Spinal cord (tissue), 10 donors: ENCODE data around the gene VWA3A. TPM values are rescaled to one million over a fixed set of nuclear protein-coding genes. Genes with fewer than 3 reads are reported as not detected.
A peak's percentile ranks its signal among the peaks of the same experiment; 100 is the strongest.

Source experiments
- DNase-seq, 6 donors: peaks; one replicate each; pipeline versions ENCODE4 v3.0.0 to v3.0.0-alpha.2; 2013 to 2015; ENCODE audit warnings: low spot score in 6 of 6, low read depth in 4 of 6
- H3K27ac ChIP-seq: one replicate; pipeline ENCODE4 v1.5.1; 2013; ENCODE audit warnings: low read depth, low read length, control low read depth
- H3K27me3 ChIP-seq: one replicate; pipeline ENCODE4 v1.6.1; 2013; ENCODE audit warnings: low read length; ENCODE audit not compliant: control insufficient read depth, insufficient read depth
- H3K36me3 ChIP-seq: one replicate; pipeline ENCODE4 v1.6.1; 2013; ENCODE audit warnings: low read length; ENCODE audit not compliant: control insufficient read depth, insufficient read depth
- H3K4me1 ChIP-seq: one replicate; pipeline ENCODE4 v1.6.1; 2013; ENCODE audit warnings: low read length; ENCODE audit not compliant: control insufficient read depth, insufficient read depth
- H3K4me3 ChIP-seq: one replicate; pipeline ENCODE4 v1.5.1; 2013; ENCODE audit warnings: low read depth, low read length, control low read depth
- H3K9me3 ChIP-seq: one replicate; pipeline ENCODE4 v1.6.1; 2013; ENCODE audit warnings: low read length; ENCODE audit not compliant: control insufficient read depth, insufficient read depth
- WGBS: methylation state at CpG from one replicate; pipeline ENCODE4 v1.1.5; 2013; ENCODE audit warnings: missing lambda C conversion rate; ENCODE audit not compliant: insufficient coverage; 5-methylcytosine and 5-hydroxymethylcytosine counted together
- polyA plus RNA-seq, 2 donors: library from polyadenylated mRNA; unstranded; fragments of 120-200 nt; gene quantifications; one replicate each; pipeline ENCODE4 v1.2.1, GENCODE V29; 2013; ENCODE audit not compliant: insufficient read length in 2 of 2
- total RNA-seq, 2 donors: library from RNA; depleted of rRNA in 1 of 2; stranded (reverse); fragments of 120-200 nt in 1 of 2; fragments of >200 nt in 1 of 2; gene quantifications; one replicate each; pipeline versions ENCODE4 v1.2.3 to v1.2.4, GENCODE V29; 2013 to 2014
- donor health status: healthy.

VWA3A gene
- total and polyA plus RNA-seq, 4 donors: 4.6 to 22.5 (median 20.2) TPM

DNA sequence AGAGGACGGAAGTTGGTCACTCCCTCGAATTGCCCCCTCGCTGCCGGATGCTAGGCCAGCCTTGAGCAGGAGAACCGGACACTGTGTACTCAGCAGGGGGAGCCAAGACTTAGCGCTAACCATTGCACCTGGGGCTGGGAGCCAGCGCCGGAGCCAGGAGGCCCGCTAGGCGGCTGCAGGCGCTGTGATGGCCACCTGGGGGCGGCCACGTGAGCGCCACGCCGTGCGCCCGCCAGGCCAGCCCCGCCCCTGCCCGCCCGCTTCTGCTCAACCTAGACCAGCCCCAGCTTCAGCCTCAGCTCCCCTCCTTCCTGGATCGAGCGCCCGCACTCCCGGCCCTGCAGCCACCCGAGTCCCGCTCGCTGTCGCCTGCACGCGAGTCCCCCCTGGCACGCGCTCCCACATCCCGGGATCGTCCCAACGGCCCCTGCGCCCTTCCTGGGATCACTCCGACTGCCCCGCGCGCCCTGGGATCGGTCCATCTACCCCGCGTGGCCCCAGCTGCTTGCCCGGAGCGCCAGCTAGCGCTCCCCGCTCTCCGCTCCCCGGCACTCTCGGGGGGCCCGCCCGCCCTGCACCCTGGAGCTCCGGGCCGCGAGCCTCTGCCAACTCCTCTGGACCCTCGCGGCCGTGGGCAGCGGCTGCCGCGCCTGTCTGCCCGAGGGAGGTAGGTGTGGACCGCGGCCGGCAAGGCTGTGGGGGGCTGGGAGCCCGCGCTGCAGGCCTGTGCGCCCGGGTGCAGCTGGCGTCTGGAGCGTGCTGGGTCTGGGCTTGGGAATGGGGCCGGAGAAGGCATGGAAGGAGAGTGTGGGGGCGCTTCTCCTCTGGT, 113.9 kb downstream of the VWA3A start, which contains the start of gene EEF2K:
EEF2K (plus strand) TSS at position 266 of the 829 bp plus-strand sequence. CDS start 19,452 bp downstream, outside the sequence.
- DNase-seq: peak in 4 of 6 donors; percentile 71 to 94 (median 86)
- Histone ChIP-seq H3K36me3 (no peaks in the 10 kb centered on the region), H3K9me3 (no peaks in the 10 kb centered on the region), H3K27me3 (no peaks in the 10 kb centered on the region), H3K27ac (peak within 1 kb of the TSS; percentile 88), H3K4me3 (peak within 1 kb of the TSS; percentile 65), H3K4me1 (peaks cover 27% of the 10 kb centered on the region)
- under 1% methylated on average over 74 of the region's 74 CpGs for WGBS

Other genes with a start within 250 kb of the VWA3A start
- 10 to 100 TPM; 68.7 to 72.0 TPM for gene NPIPB4, start 234.8 kb upstream of the VWA3A start, total RNA-seq
- gene NPIPB4, start 234.8 kb upstream of the VWA3A start, polyA plus RNA-seq: 100 to 1,000 TPM in 1 of 2 donors, 10 to 100 TPM in 1; 71.8 to 294 TPM
- 100 to 1,000 TPM; 237 to 292 TPM for gene UQCRC2, start 139.2 kb upstream of the VWA3A start, total RNA-seq
- 100 to 1,000 TPM; 275 to 285 TPM for gene UQCRC2, start 139.2 kb upstream of the VWA3A start, polyA plus RNA-seq
- gene PDZD9, start 91.4 kb upstream of the VWA3A start, total RNA-seq: under 1 TPM in 1 of 2 donors, not detected in 1; 0.30 TPM
- gene PDZD9, start 91.4 kb upstream of the VWA3A start, polyA plus RNA-seq: 1 to 10 TPM; 1.0 to 1.7 TPM
- gene MOSMO, start 84.4 kb upstream of the VWA3A start, total RNA-seq: 10 to 100 TPM; 19.3 to 43.1 TPM
- 10 to 100 TPM; 24.6 to 28.7 TPM for gene MOSMO, start 84.4 kb upstream of the VWA3A start, polyA plus RNA-seq
- under 1 TPM in 1 of 2 donors, not detected in 1; 0.17 TPM for gene SDR42E2, start 70.0 kb downstream of the VWA3A start, total RNA-seq
- gene SDR42E2, start 70.0 kb downstream of the VWA3A start, polyA plus RNA-seq: 1 to 10 TPM; 1.3 to 1.6 TPM
- 10 to 100 TPM; 17.3 to 26.8 TPM for gene EEF2K, start 113.7 kb downstream of the VWA3A start, total RNA-seq
- gene EEF2K, start 113.7 kb downstream of the VWA3A start, polyA plus RNA-seq: 10 to 100 TPM; 15.4 to 30.4 TPM
- 10 to 100 TPM; 21.9 to 42.4 TPM for gene POLR3E, start 204.9 kb downstream of the VWA3A start, total RNA-seq
- gene POLR3E, start 204.9 kb downstream of the VWA3A start, polyA plus RNA-seq: 10 to 100 TPM; 50.6 to 58.9 TPM